GM19438 (cell line): ENCODE data around the gene TBC1D8.
"Not testable (repeated sequence)": the region's sequence is repeated elsewhere in the genome, so short reads cannot be mapped to it uniquely, and the experiment has no call there.

Experiments used
- ATAC-seq: cut with Tn5 transposase; IDR thresholded peaks from one replicate; pipeline ENCODE4 v1.9.1; 2021; ENCODE audit warnings: low read depth; ENCODE audit not compliant: unreplicated experiment

TBC1D8 gene

DNA sequence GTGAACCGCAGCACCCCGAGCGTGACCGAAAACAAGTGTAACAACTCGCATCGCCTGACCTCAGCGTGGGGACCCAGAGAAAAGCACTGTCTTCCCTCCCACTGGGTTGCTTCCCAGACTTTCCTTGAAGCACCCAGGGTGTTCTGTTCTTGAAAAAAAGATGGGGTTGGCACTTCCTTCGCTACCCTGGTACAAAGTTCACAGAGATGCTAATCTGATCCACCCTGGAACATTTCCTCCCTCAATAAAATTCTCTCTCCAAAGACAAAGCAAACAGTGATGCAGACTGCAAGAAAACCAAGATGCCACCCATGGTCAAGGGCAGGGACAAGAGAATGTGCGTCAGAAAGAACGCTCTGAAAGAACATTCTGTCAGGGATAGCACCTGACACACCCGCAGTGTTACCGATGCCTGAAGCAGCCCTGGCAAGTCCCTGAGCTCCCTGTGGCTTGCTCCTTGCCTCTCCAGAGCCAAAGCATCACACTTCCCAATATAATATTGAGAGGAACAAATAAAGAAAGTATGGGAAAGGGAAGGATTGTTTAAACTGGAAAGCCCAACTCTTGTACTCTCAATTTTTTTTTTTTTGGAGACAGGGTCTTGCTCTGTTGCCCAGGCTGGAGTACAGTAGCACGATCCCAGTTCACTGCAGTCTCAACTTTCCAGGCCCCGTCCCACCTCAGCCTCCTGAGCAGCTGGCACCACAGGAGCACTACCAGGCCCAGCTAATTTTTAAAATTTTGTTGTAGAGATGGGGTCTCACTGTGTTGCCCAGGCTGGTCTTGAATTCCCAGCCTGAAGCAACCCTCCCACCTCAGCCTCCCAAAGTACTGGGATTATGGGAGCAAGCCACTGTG lies 70.7 kb downstream of the TBC1D8 start:
- ATAC-seq = no peak

DNA sequence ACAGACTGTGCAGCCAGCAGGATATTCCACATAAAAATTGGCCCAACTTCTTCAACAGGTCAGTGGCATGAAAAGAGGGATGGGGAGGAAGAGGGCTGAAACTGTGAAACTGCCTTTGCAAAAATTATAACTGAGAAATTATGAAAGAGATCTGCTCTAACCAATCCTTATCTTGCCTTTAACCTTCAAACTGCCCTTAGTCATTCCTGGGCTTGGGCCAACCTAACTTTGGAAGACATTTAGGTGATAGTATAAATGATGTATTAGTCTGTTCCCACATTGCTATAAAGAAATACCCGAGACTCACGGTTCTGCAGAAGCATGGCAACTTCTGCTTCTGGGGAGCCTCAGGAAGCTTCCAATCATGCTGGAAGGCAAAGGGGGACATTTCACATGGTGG lies 74.6 kb downstream of the TBC1D8 start:
- ATAC-seq = no peak

- no peak for ATAC-seq
These were observed 86.2 kb downstream of the TBC1D8 start for GRCh38 chr2:101064868-101065549.

DNA sequence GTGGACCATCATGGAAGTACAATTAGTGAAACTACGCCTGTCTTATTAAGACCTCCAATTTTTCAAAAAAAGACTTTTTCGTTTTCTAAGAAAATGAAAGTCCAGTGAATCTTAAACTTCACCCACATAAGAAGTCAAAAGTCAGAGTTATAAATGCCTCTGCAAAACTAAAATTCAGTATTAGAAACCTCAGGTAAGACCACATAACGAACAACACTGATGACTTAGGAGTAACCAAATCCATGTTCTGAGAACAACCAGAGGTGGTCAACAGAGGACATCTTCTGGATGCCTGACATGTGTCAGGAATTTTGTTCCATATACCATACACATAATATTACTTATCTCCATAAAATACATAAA lies 86.7 kb downstream of the TBC1D8 start:
- no peak for ATAC-seq

DNA sequence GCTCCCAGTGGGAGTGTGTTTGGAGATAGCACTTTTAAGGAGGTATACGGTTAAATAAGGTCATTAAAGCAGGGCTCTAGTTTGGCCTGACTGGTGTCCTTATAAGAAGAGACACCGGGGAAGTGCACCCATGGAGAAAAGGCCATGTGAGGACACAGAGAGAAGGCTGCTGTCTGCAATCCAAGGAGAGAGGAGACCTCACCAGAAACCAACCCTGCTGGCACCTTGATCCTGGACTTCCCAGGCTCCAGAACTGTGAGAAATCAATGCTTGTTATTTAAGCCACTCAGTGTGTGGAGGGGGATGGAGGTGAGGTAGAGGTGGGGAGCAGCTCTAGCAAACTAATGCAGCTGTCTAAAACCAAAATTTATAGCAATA lies 87.1 kb downstream of the TBC1D8 start:
- no peak for ATAC-seq

GRCh38 chr2:101063352-101064124 lies 87.6 kb downstream of the TBC1D8 start:
- ATAC-seq = no peak

GRCh38 chr2:101058386-101058785 lies 92.8 kb downstream of the TBC1D8 start:
- no peak for ATAC-seq

DNA sequence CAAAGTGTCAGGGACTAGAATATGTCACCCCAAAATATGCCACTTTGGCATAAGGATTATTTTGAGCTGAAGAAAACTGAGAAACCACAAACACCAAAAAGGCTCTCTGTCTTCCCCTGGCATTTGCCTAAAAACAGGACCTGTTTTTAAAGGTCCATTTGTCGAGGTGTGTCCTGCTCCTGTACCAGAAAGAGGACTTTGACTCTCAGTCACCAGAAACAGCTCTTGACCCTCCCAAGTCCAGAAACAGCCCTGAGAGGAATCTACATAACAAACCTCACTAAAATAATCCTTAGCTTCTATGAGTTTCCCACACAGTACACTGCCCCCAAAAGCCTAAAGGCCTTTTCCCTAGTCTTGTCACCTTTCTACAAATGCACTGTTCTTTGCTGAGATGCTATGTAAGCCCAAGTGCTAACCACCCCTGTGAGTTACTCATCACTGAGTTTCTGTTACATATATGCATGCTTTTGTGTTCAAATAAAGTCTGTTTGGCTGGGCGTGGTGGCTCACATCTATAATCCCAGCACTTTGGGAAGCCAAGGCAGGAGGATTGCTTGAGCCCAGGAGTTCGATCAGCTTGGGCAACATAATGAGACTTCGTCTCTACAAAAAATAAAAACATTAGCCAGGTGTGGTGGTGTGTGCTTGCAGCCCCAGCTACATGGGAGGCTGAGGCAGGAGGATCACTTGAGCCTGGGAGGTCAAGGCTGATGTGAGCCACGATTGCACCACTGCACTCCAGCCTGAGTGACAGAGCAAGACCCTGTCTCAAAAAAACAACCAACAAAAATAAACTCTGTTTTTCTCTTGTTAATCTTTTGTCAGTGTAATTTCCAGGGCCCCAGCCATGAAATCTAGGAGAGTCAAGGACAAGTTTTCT lies 93.9 kb downstream of the TBC1D8 start:
- ATAC-seq = no peak

DNA sequence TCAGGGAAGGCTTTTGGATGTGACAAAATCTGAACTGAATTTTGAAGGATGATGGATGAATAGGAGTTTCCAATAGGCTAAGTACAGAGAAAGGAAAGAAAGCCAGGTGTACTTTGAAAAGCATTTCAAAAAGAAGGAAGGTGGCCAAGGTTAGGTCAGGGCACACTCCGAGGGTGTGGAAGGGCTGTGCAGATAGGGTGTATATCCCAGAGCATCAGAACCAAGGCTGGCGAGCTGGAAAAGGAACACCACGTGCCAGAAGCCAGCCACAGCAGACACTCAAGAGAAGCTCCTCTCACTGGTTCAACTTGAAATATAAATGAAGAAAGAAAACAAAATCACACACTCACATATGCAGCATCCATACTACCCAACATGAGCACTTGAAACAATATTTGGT lies 98.1 kb downstream of the TBC1D8 start:
- ATAC-seq = no peak

DNA sequence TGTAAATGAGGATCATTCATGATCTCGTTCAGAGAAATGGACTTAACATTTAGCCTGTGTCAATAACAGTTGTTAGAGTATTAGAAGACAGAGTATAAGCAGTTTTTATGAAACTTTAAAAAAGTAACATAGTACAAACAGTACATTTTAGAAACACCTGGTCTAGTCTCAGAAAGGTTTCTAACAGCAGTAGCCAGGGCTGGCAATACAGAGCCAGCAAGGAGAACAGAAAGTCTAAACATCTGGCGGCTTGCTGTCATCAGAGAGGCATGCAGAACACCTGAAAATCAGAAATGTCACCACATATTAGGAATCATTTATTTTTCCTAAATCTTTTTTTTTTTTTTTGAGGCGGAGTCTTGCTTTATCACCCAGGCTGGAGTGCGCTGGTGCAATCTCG lies 99.0 kb downstream of the TBC1D8 start:
- no peak for ATAC-seq

DNA sequence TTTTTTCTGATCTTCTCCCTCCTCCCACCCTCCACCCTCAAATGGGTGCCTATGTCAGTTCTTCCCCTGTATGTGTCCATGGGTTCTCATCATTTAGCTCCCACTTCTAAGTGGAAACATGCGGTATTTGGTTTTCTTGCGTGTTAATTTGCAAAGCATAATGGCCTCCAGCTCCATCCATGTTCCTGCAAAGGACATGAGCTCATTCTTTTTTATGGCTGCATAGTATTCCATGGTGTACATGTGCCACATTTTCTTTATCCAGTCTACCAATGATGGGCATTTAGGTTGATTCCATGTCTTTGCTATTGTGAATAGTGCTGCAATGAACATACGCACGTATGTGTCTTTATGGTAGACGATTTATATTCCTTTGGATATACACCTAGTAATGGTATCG lies 100.3 kb downstream of the TBC1D8 start:
- ATAC-seq = not testable (repeated sequence)

DNA sequence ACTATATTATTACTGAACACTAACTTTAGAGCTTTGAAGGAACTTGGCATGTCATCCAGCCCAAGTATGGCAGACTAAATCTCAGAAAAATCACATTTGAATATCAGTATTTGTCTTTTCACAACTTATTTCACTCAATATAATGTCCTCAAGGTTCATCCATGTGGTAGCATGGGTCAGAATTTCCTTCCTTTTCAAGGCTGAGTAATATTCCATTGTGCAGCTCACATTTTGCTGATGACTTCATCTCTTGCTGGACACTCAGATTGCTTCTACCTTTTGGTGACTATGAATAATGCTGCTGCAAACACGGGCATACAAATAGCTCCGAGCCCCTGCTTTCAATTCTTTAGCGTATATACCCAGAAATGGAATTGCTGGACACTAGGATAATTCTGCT lies 102.4 kb downstream of the TBC1D8 start:
- ATAC-seq = no peak

GRCh38 chr2:101047774-101048173 lies 103.4 kb downstream of the TBC1D8 start:
- no peak for ATAC-seq

GRCh38 chr2:101047075-101047766 lies 104.0 kb downstream of the TBC1D8 start:
- ATAC-seq = no peak

- no peak for ATAC-seq
These were observed 105.9 kb downstream of the TBC1D8 start for GRCh38 chr2:101045330-101045729.

- no peak for ATAC-seq
These were observed 109.8 kb downstream of the TBC1D8 start for GRCh38 chr2:101041413-101041812.

GRCh38 chr2:101040761-101041160 lies 110.4 kb downstream of the TBC1D8 start:
- no peak for ATAC-seq

GRCh38 chr2:101040072-101040471 lies 111.1 kb downstream of the TBC1D8 start:
- ATAC-seq = no peak

- ATAC-seq = no peak
These were observed 112.5 kb downstream of the TBC1D8 start for GRCh38 chr2:101038455-101039255.
